Body of pancreas (tissue), 4 donors: ENCODE data around the gene RSAD2.

Source experiments
- POLR2A ChIP-seq, 3 donors: fragments of 450-650 bp; IDR thresholded peaks; one replicate each; pipeline ENCODE4 v1.6.1; 2016; ENCODE audit warnings: antibody characterized with exemption in 3 of 3, mild to moderate bottlenecking in 2 of 3
- TF ChIP-seq, protein P1 (sequence below), 7 experiments: fragments of 450-650 bp in 4 of 7; fragments of 200-600 bp in 3 of 7; sonication (generic) in 3 of 7; IDR thresholded peaks; one replicate each; pipeline ENCODE4 v1.5.1; 2016 to 2019; ENCODE audit warnings: antibody characterized with exemption in 7 of 7

DNA sequence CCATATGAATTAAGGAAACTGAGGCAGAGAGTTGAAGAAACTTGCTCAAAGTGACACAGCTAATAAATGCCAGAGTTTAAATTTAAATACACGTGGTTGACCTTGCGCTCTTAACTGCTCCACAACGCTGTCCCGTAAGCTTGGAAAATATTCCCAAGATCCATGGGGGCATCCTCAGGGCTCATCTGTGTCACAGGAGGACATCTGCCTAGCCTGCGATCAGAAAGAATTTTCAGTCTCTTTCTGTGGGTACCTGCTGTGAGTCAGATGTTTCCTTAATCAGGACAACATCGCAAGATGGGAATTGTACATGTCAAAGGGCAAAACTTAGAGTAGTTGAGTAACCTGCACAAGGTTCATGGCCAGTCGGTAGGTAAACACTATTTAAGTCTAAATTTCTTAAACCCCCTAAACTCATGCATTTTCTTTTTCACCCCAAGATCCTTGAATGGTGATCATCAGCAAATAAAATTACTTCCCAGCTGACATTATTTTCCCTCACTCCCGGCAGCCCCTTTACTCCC lies 13.3 kb upstream of the RSAD2 start:
- TF ChIP-seq, protein P1, sequence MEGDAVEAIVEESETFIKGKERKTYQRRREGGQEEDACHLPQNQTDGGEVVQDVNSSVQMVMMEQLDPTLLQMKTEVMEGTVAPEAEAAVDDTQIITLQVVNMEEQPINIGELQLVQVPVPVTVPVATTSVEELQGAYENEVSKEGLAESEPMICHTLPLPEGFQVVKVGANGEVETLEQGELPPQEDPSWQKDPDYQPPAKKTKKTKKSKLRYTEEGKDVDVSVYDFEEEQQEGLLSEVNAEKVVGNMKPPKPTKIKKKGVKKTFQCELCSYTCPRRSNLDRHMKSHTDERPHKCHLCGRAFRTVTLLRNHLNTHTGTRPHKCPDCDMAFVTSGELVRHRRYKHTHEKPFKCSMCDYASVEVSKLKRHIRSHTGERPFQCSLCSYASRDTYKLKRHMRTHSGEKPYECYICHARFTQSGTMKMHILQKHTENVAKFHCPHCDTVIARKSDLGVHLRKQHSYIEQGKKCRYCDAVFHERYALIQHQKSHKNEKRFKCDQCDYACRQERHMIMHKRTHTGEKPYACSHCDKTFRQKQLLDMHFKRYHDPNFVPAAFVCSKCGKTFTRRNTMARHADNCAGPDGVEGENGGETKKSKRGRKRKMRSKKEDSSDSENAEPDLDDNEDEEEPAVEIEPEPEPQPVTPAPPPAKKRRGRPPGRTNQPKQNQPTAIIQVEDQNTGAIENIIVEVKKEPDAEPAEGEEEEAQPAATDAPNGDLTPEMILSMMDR (IDR thresholded peaks at IDR 0.05), result no peak
- no peak for TF ChIP-seq POLR2A (IDR thresholded peaks at IDR 0.05)
